Ishikawa (cell line): Measurements from ENCODE around the gene GDPD5.

ENCODE experiments used
- CEBPB ChIP-seq: IDR thresholded peaks from 2 replicates; pipeline ENCODE4 v1.6.1; 2012
- CREB1 ChIP-seq: IDR thresholded peaks from 2 replicates; pipeline ENCODE4 v1.6.1; 2012; ENCODE audit warnings: low read depth
- EGR1 ChIP-seq: IDR thresholded peaks from 2 replicates; pipeline ENCODE4 v1.6.1; 2012
- EP300 ChIP-seq: IDR thresholded peaks from 2 replicates; pipeline ENCODE4 v1.6.1; 2012; ENCODE audit warnings: borderline replicate concordance
- FOXM1 ChIP-seq: IDR thresholded peaks from 2 replicates; pipeline ENCODE4 v1.6.1; 2012; ENCODE audit warnings: low read depth, borderline replicate concordance
- MAX ChIP-seq: IDR thresholded peaks from 2 replicates; pipeline ENCODE4 v1.6.1; 2012
- RAD21 ChIP-seq: IDR thresholded peaks from 2 replicates; pipeline ENCODE4 v1.6.1; 2012; ENCODE audit warnings: low read depth
- REST ChIP-seq: IDR thresholded peaks from 2 replicates; pipeline ENCODE4 v1.6.1; 2012; ENCODE audit warnings: low read depth, mild to moderate bottlenecking
- TAF1 ChIP-seq: IDR thresholded peaks from 2 replicates; pipeline ENCODE4 v1.6.1; 2012; ENCODE audit warnings: low read depth, mild to moderate bottlenecking
- TCF12 ChIP-seq: IDR thresholded peaks from 2 replicates; pipeline ENCODE4 v1.6.1; 2012; ENCODE audit warnings: low read depth
- TEAD4 ChIP-seq: IDR thresholded peaks from 2 replicates; pipeline ENCODE4 v1.6.1; 2012
- YY1 ChIP-seq: IDR thresholded peaks from 2 replicates; pipeline ENCODE4 v1.6.1; 2012; ENCODE audit warnings: low read depth
- TF ChIP-seq, protein P1 (sequence below): IDR thresholded peaks from 2 replicates; pipeline ENCODE4 v1.6.1; 2012

- no peak for TF ChIP-seq RAD21
- TF ChIP-seq TAF1, result no peak
- TF ChIP-seq EP300, result no peak
- no peak for TF ChIP-seq TEAD4
- no peak for TF ChIP-seq TCF12
- TF ChIP-seq, protein P1, sequence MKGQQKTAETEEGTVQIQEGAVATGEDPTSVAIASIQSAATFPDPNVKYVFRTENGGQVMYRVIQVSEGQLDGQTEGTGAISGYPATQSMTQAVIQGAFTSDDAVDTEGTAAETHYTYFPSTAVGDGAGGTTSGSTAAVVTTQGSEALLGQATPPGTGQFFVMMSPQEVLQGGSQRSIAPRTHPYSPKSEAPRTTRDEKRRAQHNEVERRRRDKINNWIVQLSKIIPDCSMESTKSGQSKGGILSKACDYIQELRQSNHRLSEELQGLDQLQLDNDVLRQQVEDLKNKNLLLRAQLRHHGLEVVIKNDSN, result no peak
- no peak for TF ChIP-seq EGR1
- no peak for TF ChIP-seq FOXM1
- no peak for TF ChIP-seq CEBPB
- TF ChIP-seq REST, result no peak
- no peak for TF ChIP-seq MAX
- TF ChIP-seq CREB1, result no peak
- TF ChIP-seq YY1, result no peak
These were observed 86.1 kb downstream of the GDPD5 start for GRCh38 chr11:75439495-75440120.
